Vagina (tissue), 2 donors: ENCODE measurements around the gene TNRC6B. TPM values are rescaled to one million over a fixed set of nuclear protein-coding genes. Genes with fewer than 3 reads are reported as not detected.

Experiments used
- DNase-seq, 2 donors: peaks; one replicate each; pipeline ENCODE4 v3.0.0-alpha.2; 2017; ENCODE audit errors: extremely low spot score in 2 of 2
- H3K27ac ChIP-seq: fragments of 200-600 bp; sonication (generic); one replicate; pipeline ENCODE4 v1.5.1; 2019
- H3K27me3 ChIP-seq: fragments of 200-600 bp; sonication (generic); one replicate; pipeline ENCODE4 v1.5.1; 2019
- H3K36me3 ChIP-seq, 2 donors: fragments of 200-600 bp; sonication (generic); one replicate each; pipeline ENCODE4 v1.5.1; 2017 to 2019
- H3K4me1 ChIP-seq: fragments of 200-600 bp; sonication (generic); one replicate; pipeline ENCODE4 v1.5.1; 2019
- H3K4me3 ChIP-seq, 2 donors: fragments of 200-600 bp; sonication (generic); 1 replicate in 1 of 2; 2 replicates in 1 of 2; pipeline ENCODE4 v1.5.1; 2016 to 2019
- H3K9me3 ChIP-seq: fragments of 200-600 bp; sonication (generic); one replicate; pipeline ENCODE4 v1.5.1; 2019
- POLR2A ChIP-seq, 2 donors: fragments of 450-650 bp; IDR thresholded peaks; one replicate each; pipeline ENCODE4 v1.6.1; 2017; ENCODE audit warnings: antibody characterized with exemption in 2 of 2, mild to moderate bottlenecking in 2 of 2, moderate library complexity in 2 of 2
- POLR2AphosphoS5 ChIP-seq, 2 donors: sonication (generic); formaldehyde crosslinking; IDR thresholded peaks; one replicate each; pipeline ENCODE4 v1.9.0; 2017; ENCODE audit warnings: antibody characterized with exemption in 2 of 2, mild to moderate bottlenecking in 2 of 2, low read depth in 1 of 2; ENCODE audit not compliant: insufficient read depth in 1 of 2
- intact Hi-C: fragments of 100-400 bp; cut with DNase I; formaldehyde crosslinking; loops from one replicate; pipeline ENCODE4 v1.15.1; 2023
- total RNA-seq: library from RNA; depleted of rRNA; stranded (reverse); fragments of >200 nt; gene quantifications from one replicate; pipeline ENCODE4 v1.2.3, GENCODE V29; 2016
- TF ChIP-seq, protein P1 (sequence below), 3 experiments: fragments of 450-650 bp in 2 of 3; fragments of 200-600 bp in 1 of 3; sonication (generic) in 1 of 3; IDR thresholded peaks; one replicate each; pipeline ENCODE4 v1.5.1; 2017 to 2019; ENCODE audit warnings: antibody characterized with exemption in 3 of 3, mild to moderate bottlenecking in 2 of 3, moderate library complexity in 2 of 3

TNRC6B gene
- total RNA-seq, 1 donor from 2014 or later: 32.7 TPM

DNA sequence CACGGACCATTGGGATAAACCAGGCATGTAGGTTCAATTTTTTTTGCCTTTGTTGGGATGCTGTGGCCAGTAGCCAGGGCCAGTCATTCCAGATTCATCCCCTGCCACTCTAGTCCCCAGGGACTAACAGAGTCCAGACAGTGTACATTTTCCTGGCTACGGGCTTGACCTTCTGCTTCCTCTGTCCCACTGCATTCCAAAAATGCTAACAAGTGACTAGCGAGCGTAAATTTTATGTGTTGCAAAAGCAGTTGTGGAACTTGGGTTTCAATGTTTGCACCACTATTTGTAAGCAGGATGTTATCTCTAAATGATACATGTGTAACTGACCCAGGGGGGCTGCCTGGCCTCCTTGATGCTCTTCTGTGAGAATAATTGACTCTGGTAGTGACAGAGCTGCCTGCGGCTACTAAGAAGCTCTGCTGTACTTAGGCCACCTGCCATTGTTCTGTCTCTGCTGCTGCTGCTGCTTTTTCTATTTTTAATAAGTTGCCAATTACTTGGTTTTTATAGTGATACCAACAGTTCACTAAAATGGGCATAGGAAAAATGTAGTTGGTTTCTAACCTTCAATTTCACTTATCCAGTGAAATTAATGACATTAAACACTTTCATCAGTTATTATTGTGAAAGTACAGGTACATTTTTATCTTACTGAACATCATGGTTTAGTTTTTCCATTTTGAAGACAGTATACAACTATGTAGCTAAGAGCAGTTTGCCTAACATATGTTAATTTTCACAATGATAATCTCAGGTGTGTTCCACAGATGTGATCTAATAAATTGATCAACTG lies 26.8 kb downstream of the TNRC6B start:
- TF ChIP-seq POLR2AphosphoS5 (IDR thresholded peaks at IDR 0.05; ENCODE audit: insufficient read depth in 1 of 2, low read depth in 1 of 2): no peak
- no peak for TF ChIP-seq POLR2A (IDR thresholded peaks at IDR 0.05)
- TF ChIP-seq, protein P1, sequence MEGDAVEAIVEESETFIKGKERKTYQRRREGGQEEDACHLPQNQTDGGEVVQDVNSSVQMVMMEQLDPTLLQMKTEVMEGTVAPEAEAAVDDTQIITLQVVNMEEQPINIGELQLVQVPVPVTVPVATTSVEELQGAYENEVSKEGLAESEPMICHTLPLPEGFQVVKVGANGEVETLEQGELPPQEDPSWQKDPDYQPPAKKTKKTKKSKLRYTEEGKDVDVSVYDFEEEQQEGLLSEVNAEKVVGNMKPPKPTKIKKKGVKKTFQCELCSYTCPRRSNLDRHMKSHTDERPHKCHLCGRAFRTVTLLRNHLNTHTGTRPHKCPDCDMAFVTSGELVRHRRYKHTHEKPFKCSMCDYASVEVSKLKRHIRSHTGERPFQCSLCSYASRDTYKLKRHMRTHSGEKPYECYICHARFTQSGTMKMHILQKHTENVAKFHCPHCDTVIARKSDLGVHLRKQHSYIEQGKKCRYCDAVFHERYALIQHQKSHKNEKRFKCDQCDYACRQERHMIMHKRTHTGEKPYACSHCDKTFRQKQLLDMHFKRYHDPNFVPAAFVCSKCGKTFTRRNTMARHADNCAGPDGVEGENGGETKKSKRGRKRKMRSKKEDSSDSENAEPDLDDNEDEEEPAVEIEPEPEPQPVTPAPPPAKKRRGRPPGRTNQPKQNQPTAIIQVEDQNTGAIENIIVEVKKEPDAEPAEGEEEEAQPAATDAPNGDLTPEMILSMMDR (IDR thresholded peaks at IDR 0.05): no peak
- peaks cover 35% of the 10 kb centered on the region for H3K4me1 ChIP-seq
- DNase-seq: no peak
- intact Hi-C loops: no loop called here
- H3K27ac ChIP-seq: no peak overlapping the region
- H3K4me3 ChIP-seq: no peak overlapping the region
- no peaks in the 10 kb centered on the region for H3K9me3 ChIP-seq
- H3K27me3 ChIP-seq: no peaks in the 10 kb centered on the region
- H3K36me3 ChIP-seq: no peaks in the 10 kb centered on the region

DNA sequence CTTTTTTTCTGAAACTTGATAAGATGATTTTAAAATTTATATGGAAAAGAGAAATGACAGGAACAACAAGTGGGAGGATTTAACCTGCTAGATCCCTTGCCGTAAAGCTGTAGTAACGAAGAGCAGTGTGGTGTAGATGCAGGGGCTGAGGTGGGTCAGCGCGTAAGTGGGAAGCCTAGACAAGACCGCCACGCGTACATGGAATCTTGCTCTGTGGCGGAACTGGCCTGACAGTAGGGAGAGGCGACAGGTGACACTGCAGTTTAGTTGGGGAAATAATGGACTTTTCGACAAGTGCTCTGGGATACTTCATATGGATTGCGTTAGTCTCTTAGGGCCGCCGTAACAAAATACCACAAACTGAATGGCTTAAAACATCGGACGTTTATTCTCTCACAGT lies 28.8 kb downstream of the TNRC6B start:
- H3K4me1 ChIP-seq: peaks cover 50% of the 10 kb centered on the region
- H3K27me3 ChIP-seq: no peaks in the 10 kb centered on the region
- no peaks in the 10 kb centered on the region for H3K9me3 ChIP-seq
- H3K4me3 ChIP-seq: no peak overlapping the region
- DNase-seq: no peak
- H3K36me3 ChIP-seq: no peaks in the 10 kb centered on the region
- TF ChIP-seq, protein P1 (IDR thresholded peaks at IDR 0.05): no peak
- no peak for TF ChIP-seq POLR2AphosphoS5 (IDR thresholded peaks at IDR 0.05; ENCODE audit: insufficient read depth in 1 of 2, low read depth in 1 of 2)
- no peak for TF ChIP-seq POLR2A (IDR thresholded peaks at IDR 0.05)
- H3K27ac ChIP-seq: no peak overlapping the region
- intact Hi-C loops: no loop called here

DNA sequence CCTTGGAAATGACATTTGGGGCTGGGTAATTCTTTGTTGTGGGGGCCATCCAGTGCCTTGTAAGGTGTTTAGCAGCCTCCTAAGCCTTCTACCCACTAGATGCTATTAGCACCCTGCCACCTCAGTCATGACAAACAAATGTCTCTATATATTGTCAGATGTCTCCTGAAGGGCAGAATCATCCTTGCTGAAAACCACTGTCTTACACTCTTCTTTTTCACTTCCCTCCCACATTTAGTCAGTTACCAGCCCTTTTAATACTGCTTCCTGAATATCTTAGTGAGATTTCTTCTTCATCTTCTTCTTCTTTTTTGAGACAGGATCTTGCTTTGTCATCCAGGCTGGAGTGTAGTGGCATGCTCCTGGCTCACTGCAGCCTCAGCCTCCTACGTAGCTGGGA lies 33.1 kb downstream of the TNRC6B start:
- no peaks in the 10 kb centered on the region for H3K9me3 ChIP-seq
- no peak overlapping the region for H3K4me3 ChIP-seq
- no peak overlapping the region for H3K27ac ChIP-seq
- TF ChIP-seq, protein P1 (IDR thresholded peaks at IDR 0.05): no peak
- TF ChIP-seq POLR2A (IDR thresholded peaks at IDR 0.05) (no peak), POLR2AphosphoS5 (IDR thresholded peaks at IDR 0.05; ENCODE audit: insufficient read depth in 1 of 2, low read depth in 1 of 2) (no peak)
- DNase-seq: no peak
- peaks cover 60% of the 10 kb centered on the region for H3K4me1 ChIP-seq
- H3K27me3 ChIP-seq: no peaks in the 10 kb centered on the region
- no peaks in the 10 kb centered on the region for H3K36me3 ChIP-seq
- intact Hi-C loops: no loop called here

DNA sequence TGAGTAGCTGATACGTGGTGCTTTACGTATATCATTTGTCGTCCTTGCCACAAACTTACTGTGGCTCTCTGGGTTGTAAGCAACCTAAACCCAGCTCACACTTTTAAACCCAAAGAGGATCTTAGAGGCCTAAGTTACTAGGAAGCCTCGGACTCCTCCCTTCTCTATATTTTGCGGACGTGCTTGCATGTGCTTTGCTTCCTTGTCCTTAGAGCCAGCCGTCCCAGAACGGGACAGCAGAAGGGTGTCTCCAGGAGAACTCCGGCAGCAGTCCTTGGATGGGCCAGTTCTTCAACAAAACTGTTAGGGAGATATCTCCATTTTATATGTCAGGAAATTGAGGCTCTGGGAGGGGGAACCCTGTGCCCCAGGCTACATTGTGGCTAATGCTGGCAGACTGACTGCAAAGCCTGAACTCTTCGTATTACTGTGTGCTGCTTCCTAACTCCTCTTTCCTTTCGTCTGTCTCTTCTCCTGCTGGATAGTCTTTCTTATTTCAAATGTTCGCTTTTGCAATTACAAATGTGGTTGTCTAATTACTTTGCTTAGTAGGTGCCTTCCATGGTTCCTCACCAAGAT lies 33.8 kb downstream of the TNRC6B start:
- H3K36me3 ChIP-seq: no peaks in the 10 kb centered on the region
- peaks cover 67% of the 10 kb centered on the region for H3K4me1 ChIP-seq
- intact Hi-C loops: no loop called here
- no peak overlapping the region for H3K27ac ChIP-seq
- no peak overlapping the region for H3K4me3 ChIP-seq
- TF ChIP-seq POLR2A (IDR thresholded peaks at IDR 0.05) (no peak), POLR2AphosphoS5 (IDR thresholded peaks at IDR 0.05; ENCODE audit: insufficient read depth in 1 of 2, low read depth in 1 of 2) (no peak)
- TF ChIP-seq, protein P1 (IDR thresholded peaks at IDR 0.05): no peak
- H3K9me3 ChIP-seq: no peaks in the 10 kb centered on the region
- no peaks in the 10 kb centered on the region for H3K27me3 ChIP-seq
- DNase-seq: no peak

DNA sequence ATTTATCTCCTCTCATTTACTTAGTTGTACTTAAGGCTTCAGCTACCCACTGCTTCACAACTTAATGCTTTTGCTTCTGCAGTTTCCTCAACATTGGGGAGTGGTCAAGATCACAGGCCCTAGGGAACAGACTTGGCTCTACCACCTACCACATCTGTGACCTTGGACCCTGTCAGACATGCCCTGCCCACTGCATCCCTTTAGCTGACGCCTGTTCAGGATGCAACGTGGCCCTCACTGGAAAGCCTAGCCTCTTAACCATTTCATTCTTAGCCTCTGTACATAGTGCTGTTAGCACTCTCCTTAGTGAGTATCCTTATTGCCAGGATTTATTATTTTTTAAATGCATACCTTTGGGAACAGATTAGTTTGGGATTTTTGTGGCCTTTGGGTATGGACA lies 34.4 kb downstream of the TNRC6B start:
- intact Hi-C loops: no loop called here
- no peak overlapping the region for H3K27ac ChIP-seq
- no peaks in the 10 kb centered on the region for H3K36me3 ChIP-seq
- H3K4me3 ChIP-seq: no peak overlapping the region
- no peaks in the 10 kb centered on the region for H3K9me3 ChIP-seq
- TF ChIP-seq, protein P1 (IDR thresholded peaks at IDR 0.05): no peak
- TF ChIP-seq POLR2AphosphoS5 (IDR thresholded peaks at IDR 0.05; ENCODE audit: insufficient read depth in 1 of 2, low read depth in 1 of 2): no peak
- TF ChIP-seq POLR2A (IDR thresholded peaks at IDR 0.05): no peak
- peaks cover 67% of the 10 kb centered on the region for H3K4me1 ChIP-seq
- no peak for DNase-seq
- no peaks in the 10 kb centered on the region for H3K27me3 ChIP-seq
